Neutrophil (primary cell): ENCODE data around the gene SSB.
"Not testable (repeated sequence)": the region's sequence is repeated elsewhere in the genome, so short reads cannot be mapped to it uniquely, and the experiment has no call there.

Source experiments
- H3K27ac ChIP-seq: fragments of 200-600 bp; sonication (generic); 2 replicates; pipeline ENCODE4 v1.5.1; 2016; ENCODE audit warnings: mild to moderate bottlenecking, moderate library complexity
- H3K27me3 ChIP-seq: fragments of 200-600 bp; sonication (generic); 2 replicates; pipeline ENCODE4 v1.6.0; 2016; ENCODE audit warnings: mild to moderate bottlenecking
- H3K36me3 ChIP-seq: fragments of 200-600 bp; sonication (generic); 2 replicates; pipeline ENCODE4 v1.5.1; 2017
- H3K4me1 ChIP-seq, 2 experiments: fragments of 200-600 bp in 1 of 2; sonication (generic) in 1 of 2; 1 replicate in 1 of 2; 2 replicates in 1 of 2; pipeline versions ENCODE4 v1.5.1 to v1.6.1; 2013 to 2016; ENCODE audit warnings: low read depth in 1 of 2, low read length in 1 of 2, mild to moderate bottlenecking in 1 of 2, moderate library complexity in 1 of 2; ENCODE audit not compliant: control insufficient read depth in 1 of 2, insufficient read depth in 1 of 2
- H3K4me3 ChIP-seq, 2 experiments: fragments of 200-600 bp in 1 of 2; sonication (generic) in 1 of 2; 1 replicate in 1 of 2; 2 replicates in 1 of 2; pipeline ENCODE4 v1.5.1; 2013 to 2016; ENCODE audit warnings: low read depth in 1 of 2, low read length in 1 of 2, mild to moderate bottlenecking in 1 of 2, moderate library complexity in 1 of 2
- H3K9me3 ChIP-seq: fragments of 200-600 bp; sonication (generic); 2 replicates; pipeline ENCODE4 v1.5.1; 2016
- CTCF ChIP-seq: fragments of 200-600 bp; sonication (generic); IDR thresholded peaks from 2 replicates; pipeline ENCODE4 v1.5.1; 2016; ENCODE audit warnings: antibody characterized with exemption

The SSB gene

GRCh38 chr2:169757778-169758177, 40.9 kb upstream of the SSB start:
- Histone ChIP-seq H3K4me1 (no peaks in the 10 kb centered on the region), H3K4me3 (no peak overlapping the region), H3K36me3 (no peaks in the 10 kb centered on the region), H3K27ac (no peak overlapping the region), H3K27me3 (no peaks in the 10 kb centered on the region), H3K9me3 (no peaks in the 10 kb centered on the region)
- no peak for TF ChIP-seq CTCF

- no peak overlapping the region for H3K27ac ChIP-seq
- H3K36me3 ChIP-seq = no peaks in the 10 kb centered on the region
- H3K9me3 ChIP-seq = no peaks in the 10 kb centered on the region
- no peaks in the 10 kb centered on the region for H3K27me3 ChIP-seq
- H3K4me3 ChIP-seq = no peak overlapping the region
- TF ChIP-seq CTCF = no peak
- no peaks in the 10 kb centered on the region for H3K4me1 ChIP-seq
Observed at GRCh38 chr2:169759987-169760386, 38.7 kb upstream of the SSB start.

- not testable (repeated sequence) for H3K27ac ChIP-seq, H3K36me3 ChIP-seq, H3K9me3 ChIP-seq, H3K4me3 ChIP-seq, H3K27me3 ChIP-seq, H3K4me1 ChIP-seq
Observed at GRCh38 chr2:169760798-169761197, 37.9 kb upstream of the SSB start.

- Histone ChIP-seq H3K4me3 (no peak overlapping the region), H3K27ac (no peak overlapping the region)
- no peak for TF ChIP-seq CTCF
Observed at GRCh38 chr2:169761251-169761969, 37.3 kb upstream of the SSB start.

GRCh38 chr2:169761970-169762292, 36.7 kb upstream of the SSB start:
- TF ChIP-seq CTCF = no peak
- Histone ChIP-seq H3K4me1 (peaks cover 0 to 4% of the 10 kb centered on the region in 2 experiments), H3K27ac (no peak overlapping the region), H3K36me3 (no peaks in the 10 kb centered on the region), H3K4me3 (no peak overlapping the region), H3K27me3 (peaks cover 3% of the 10 kb centered on the region), H3K9me3 (no peaks in the 10 kb centered on the region)

More at GRCh38 chr2:169761251-169761969, 37.3 kb upstream of the SSB start:
- Histone ChIP-seq H3K27me3 (no peaks in the 10 kb centered on the region), H3K36me3 (no peaks in the 10 kb centered on the region), H3K4me1 (peaks cover 0 to 4% of the 10 kb centered on the region in 2 experiments), H3K9me3 (no peaks in the 10 kb centered on the region)

GRCh38 chr2:169765523-169765922, 33.1 kb upstream of the SSB start:
- Histone ChIP-seq H3K27me3 (peaks cover 35% of the 10 kb centered on the region), H3K4me3 (no peak overlapping the region)
- no peak for TF ChIP-seq CTCF

More at GRCh38 chr2:169765523-169765922, 33.1 kb upstream of the SSB start:
- no peak overlapping the region for H3K27ac ChIP-seq
- peaks cover 9 to 25% of the 10 kb centered on the region in 2 experiments for H3K4me1 ChIP-seq
- H3K9me3 ChIP-seq = no peaks in the 10 kb centered on the region
- no peaks in the 10 kb centered on the region for H3K36me3 ChIP-seq
